ENCODE measurements around the gene COX14. TPM values are rescaled to one million over a fixed set of nuclear protein-coding genes. Genes with fewer than 3 reads are reported as not detected.

Gene COX14
- total RNA-seq, 4 donors from 2014 or later = 14.3 to 121 (median 45.4) TPM

- intact Hi-C loops (cut with DNase I; ENCODE audit: low total_unique reads) = loop anchor here (10.0 kb wide), 1 partner anchor 67 kb away; no protein-coding TSS in a partner anchor
- DNase-seq = no peak
These were observed 4.4 kb upstream of the COX14 start for GRCh38 chr12:50107416-50108268.

GRCh38 chr12:50109319-50109718, 2.7 kb upstream of the COX14 start:
- H3K36me3 ChIP-seq = no peaks in the 10 kb centered on the region
- no peaks in the 10 kb centered on the region for H3K9me3 ChIP-seq
- TF ChIP-seq CTCF (IDR thresholded peaks at IDR 0.05) = no peak
- no peak for TF ChIP-seq POLR2A (IDR thresholded peaks at IDR 0.05)
- peak overlapping the region; percentile 70 to 92 for H3K27ac ChIP-seq
- H3K4me3 ChIP-seq = no peak overlapping the region
- intact Hi-C loops (cut with DNase I; ENCODE audit: low total_unique reads) = loop anchor here (10.0 kb wide), 1 partner anchor 65 kb away; no protein-coding TSS in a partner anchor
- no peak for DNase-seq
- no peaks in the 10 kb centered on the region for H3K27me3 ChIP-seq
- H3K4me1 ChIP-seq = peaks cover under 1 to 13% of the 10 kb centered on the region in 2 donors

More at GRCh38 chr12:50107416-50108268, 4.4 kb upstream of the COX14 start:
- H3K27me3 ChIP-seq = no peaks in the 10 kb centered on the region
- peaks cover 0 to 6% of the 10 kb centered on the region in 2 donors for H3K4me1 ChIP-seq
- no peak for TF ChIP-seq POLR2A (IDR thresholded peaks at IDR 0.05)
- no peak for TF ChIP-seq CTCF (IDR thresholded peaks at IDR 0.05)
- H3K4me3 ChIP-seq = no peak overlapping the region
- no peaks in the 10 kb centered on the region for H3K9me3 ChIP-seq
- H3K36me3 ChIP-seq = no peaks in the 10 kb centered on the region
- H3K27ac ChIP-seq = no peak overlapping the region

GRCh38 chr12:50110127-50110761, 1.8 kb upstream of the COX14 start:
- intact Hi-C loops (cut with DNase I; ENCODE audit: low total_unique reads) = no loop called here
- Histone ChIP-seq H3K4me1 (peaks cover 3 to 13% of the 10 kb centered on the region in 2 donors), H3K9me3 (no peaks in the 10 kb centered on the region), H3K4me3 (no peak overlapping the region), H3K27ac (peak overlapping the region; percentile 70 to 92), H3K27me3 (no peaks in the 10 kb centered on the region), H3K36me3 (no peaks in the 10 kb centered on the region)
- TF ChIP-seq CTCF (IDR thresholded peaks at IDR 0.05) = no peak
- no peak for TF ChIP-seq POLR2A (IDR thresholded peaks at IDR 0.05)
- peak in 1 of 2 donors; percentile 37 for DNase-seq

GRCh38 chr12:50110762-50111351, 1.2 kb upstream of the COX14 start:
- no peaks in the 10 kb centered on the region for H3K36me3 ChIP-seq
- DNase-seq = peak; percentile 39 to 40
- H3K9me3 ChIP-seq = no peaks in the 10 kb centered on the region
- no peaks in the 10 kb centered on the region for H3K27me3 ChIP-seq
- peak overlapping the region in 1 of 2 donors; percentile 22 for H3K4me3 ChIP-seq
- intact Hi-C loops (cut with DNase I; ENCODE audit: low total_unique reads) = no loop called here
- peaks cover 3 to 13% of the 10 kb centered on the region in 2 donors for H3K4me1 ChIP-seq
- peak overlapping the region; percentile 70 to 92 for H3K27ac ChIP-seq
- TF ChIP-seq POLR2A (IDR thresholded peaks at IDR 0.05) (no peak), CTCF (IDR thresholded peaks at IDR 0.05) (no peak)

Data from uterus (tissue), 4 donors.